GM13977 (cell line): ENCODE data around the gene NFKBIL1.
A peak's percentile ranks its signal among the peaks of the same experiment; 100 is the strongest.

Experiments used
- DNase-seq: peaks from one replicate; pipeline ENCODE4 v3.0.0; 2012; ENCODE audit warnings: low spot score
- in situ Hi-C: fragments of 300-500 bp; cut with MboI; formaldehyde crosslinking; loops from one replicate; pipeline ENCODE4 v1.12.0; 2022; ENCODE audit warnings: low sequenced_read_pairs, low pct_unique_long_range_greater_than_20kb, mixed read lengths, inconsistent platforms; ENCODE audit not compliant: unreplicated experiment
- TF ChIP-seq, protein P1 (sequence below): IDR thresholded peaks from 2 replicates; pipeline ENCODE4 v1.5.1; 2012; ENCODE audit warnings: mild to moderate bottlenecking, control low read depth; ENCODE audit not compliant: insufficient read depth; ENCODE audit errors: extremely low read depth, missing control alignments

Gene NFKBIL1

DNA sequence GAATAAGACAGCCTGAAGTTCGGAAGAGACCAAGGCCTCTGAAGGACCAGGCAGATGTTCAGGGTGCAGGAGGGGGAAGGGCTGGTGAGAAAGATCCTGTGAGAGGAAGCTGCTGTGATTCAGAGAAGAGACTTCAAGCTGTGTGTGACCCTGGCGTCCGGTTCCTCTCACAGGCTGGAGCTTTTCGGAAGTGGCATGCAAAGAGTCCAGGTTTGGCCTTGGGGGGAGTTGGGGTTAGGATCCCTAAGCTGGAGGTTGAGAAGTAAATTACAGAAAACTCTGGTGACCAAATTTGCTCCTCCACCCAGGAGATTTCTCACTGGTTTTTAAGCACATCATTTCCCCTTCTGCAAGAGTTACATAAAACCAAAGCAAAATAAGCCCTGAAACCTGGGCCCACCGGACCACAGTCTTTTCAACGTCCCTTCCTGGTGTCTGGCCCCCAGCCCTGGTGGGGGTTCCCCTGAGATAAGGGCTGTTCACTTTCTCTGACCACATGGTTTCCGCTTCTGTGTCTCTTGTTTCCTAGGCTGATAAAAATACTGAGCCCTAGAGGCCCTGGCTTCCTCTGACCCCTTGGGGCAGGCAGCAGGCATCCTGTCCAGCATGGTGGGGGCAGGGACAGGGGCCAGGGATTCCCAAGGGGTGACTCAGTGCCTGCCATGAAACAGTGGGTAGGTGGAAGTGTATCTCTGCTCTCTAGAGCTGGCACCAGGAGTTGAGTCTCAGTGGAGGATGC, 12.7 kb downstream of the NFKBIL1 start:
- in situ Hi-C loops: no loop called here
- TF ChIP-seq, protein P1, sequence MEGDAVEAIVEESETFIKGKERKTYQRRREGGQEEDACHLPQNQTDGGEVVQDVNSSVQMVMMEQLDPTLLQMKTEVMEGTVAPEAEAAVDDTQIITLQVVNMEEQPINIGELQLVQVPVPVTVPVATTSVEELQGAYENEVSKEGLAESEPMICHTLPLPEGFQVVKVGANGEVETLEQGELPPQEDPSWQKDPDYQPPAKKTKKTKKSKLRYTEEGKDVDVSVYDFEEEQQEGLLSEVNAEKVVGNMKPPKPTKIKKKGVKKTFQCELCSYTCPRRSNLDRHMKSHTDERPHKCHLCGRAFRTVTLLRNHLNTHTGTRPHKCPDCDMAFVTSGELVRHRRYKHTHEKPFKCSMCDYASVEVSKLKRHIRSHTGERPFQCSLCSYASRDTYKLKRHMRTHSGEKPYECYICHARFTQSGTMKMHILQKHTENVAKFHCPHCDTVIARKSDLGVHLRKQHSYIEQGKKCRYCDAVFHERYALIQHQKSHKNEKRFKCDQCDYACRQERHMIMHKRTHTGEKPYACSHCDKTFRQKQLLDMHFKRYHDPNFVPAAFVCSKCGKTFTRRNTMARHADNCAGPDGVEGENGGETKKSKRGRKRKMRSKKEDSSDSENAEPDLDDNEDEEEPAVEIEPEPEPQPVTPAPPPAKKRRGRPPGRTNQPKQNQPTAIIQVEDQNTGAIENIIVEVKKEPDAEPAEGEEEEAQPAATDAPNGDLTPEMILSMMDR: no peak
- peak; percentile 71 for DNase-seq

DNA sequence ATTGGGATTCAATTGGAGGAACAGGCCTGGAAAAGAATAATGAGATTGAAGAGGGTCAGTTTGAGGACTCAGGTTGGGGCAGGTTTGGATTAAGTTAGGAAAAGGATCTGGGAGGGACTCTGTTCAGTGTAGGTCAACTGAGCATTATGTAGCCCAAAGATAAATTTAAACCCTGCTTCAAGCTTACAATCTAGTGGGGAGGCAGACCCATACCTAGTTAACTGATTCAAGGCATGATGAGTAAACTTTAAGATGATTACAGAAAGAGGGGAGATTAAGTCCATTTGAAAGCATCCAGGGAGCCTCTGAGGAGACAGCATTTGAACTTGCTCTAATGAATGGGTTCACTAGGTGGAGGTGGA, 13.3 kb downstream of the NFKBIL1 start:
- TF ChIP-seq, protein P1: no peak
- DNase-seq: no peak
- in situ Hi-C loops: no loop called here

DNA sequence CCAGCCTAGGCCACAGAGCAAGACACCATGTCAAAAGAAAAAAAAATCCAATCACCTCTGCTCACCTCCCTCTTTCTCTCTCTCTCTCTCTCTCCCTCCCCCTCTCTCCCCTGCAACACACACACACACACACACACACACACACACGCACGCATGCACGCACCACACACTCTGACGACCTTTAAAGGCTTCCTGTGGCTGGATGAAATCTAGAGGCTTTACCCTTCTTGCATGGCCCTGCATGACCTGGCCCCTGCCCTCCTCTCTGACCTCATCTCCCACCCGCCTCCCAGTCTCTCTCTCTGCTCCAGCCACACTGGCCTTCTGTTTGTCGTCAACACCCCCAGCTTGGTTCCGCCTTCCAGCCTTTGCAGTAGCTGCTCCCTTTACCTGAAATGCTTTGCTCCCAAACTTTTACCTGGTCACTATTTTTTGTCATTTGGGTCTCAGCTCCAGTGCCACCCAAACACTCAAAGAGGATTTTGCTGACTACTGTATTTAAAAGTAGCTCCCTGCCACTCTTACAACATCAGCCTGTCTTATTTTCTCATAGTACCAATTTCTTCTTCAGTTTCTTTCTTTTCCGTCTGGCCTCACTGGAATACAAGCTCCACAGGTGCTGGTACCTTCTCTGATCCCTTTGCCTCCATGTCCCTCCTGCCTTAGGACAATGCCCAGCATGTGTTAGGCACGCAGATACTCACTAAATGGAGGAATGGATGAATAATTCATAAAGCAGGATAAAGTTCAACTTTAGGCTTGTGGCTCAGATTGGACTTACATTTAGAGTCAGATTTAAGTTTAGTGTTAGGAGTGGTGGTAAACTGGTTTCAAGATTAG, 20.3 kb downstream of the NFKBIL1 start:
- in situ Hi-C loops: no loop called here
- no peak for DNase-seq
- TF ChIP-seq, protein P1: no peak

DNA sequence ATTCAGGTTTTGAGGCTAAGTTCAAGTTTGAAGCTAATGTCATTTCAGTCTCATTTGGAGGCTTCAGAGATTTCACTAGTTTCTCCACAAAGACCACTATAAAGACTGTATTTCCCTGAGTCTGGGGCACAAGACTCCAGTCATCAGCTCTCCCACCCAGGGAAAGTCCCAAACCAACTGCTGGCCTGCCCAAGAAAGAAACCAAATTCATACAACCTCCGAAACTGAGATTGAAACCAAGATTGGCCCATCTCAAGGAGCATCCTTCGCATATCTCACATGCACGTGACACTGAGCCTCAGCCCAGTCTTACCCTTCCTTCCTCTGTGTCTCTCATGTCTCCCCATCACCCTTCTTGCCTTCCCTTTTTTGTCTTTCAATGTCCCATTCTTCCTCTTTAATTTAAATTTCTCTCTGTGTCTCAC, 21.1 kb downstream of the NFKBIL1 start:
- DNase-seq: peak; percentile 79
- in situ Hi-C loops: no loop called here
- TF ChIP-seq, protein P1: no peak

DNA sequence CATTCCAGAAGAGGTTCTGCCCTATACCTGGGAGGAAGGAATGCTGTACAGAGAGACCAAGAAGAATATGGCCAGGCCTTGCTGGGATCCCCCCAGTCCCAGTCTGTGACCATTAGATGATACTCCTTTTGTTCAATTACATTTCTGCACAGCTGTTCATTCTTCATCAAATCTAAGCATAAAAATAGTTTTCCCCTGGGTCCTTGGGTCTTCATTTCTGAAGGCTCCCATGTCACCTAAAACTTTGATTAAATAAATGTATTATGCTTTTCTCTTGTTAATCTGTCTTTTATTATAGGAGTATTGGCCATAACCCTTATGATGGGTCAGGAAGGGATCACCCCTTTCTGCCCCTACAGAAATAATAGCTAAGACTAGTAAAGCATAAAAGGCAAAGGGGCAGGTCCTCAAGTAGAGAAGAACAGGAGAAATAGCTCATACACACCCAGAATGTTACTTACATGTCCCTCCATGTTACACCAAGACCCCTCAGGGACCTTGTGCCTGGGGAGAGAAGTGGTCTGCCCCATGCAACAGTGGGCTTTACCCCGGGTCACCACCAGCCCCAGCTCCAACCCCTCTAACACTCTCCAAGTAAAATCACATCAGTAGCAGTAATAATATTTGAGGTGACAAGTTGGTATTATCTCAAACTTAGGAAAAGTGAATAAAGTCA, 22.6 kb downstream of the NFKBIL1 start:
- in situ Hi-C loops: no loop called here
- TF ChIP-seq, protein P1: no peak
- no peak for DNase-seq

DNA sequence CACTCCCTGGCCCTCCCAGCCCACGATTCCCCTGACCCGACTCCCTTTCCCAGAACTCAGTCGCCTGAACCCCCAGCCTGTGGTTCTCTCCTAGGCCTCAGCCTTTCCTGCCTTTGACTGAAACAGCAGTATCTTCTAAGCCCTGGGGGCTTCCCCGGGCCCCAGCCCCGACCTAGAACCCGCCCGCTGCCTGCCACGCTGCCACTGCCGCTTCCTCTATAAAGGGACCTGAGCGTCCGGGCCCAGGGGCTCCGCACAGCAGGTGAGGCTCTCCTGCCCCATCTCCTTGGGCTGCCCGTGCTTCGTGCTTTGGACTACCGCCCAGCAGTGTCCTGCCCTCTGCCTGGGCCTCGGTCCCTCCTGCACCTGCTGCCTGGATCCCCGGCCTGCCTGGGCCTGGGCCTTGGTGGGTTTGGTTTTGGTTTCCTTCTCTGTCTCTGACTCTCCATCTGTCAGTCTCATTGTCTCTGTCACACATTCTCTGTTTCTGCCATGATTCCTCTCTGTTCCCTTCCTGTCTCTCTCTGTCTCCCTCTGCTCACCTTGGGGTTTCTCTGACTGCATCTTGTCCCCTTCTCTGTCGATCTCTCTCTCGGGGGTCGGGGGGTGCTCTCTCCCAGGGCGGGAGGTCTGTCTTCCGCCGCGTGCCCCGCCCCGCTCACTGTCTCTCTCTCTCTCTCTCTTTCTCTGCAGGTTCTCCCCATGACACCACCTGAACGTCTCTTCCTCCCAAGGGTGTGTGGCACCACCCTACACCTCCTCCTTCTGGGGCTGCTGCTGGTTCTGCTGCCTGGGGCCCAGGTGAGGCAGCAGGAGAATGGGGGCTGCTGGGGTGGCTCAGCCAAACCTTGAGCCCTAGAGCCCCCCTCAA, 24.9 kb downstream of the NFKBIL1 start, which contains the start of gene LTA:
LTA (plus strand) TSS at position 249 of the 871 bp plus-strand sequence; CDS start at position 703, 454 bp downstream.
- in situ Hi-C loops: no loop called here
- TF ChIP-seq, protein P1: no peak
- no peak for DNase-seq
